ENCODE data around the gene WDR7.

DNA sequence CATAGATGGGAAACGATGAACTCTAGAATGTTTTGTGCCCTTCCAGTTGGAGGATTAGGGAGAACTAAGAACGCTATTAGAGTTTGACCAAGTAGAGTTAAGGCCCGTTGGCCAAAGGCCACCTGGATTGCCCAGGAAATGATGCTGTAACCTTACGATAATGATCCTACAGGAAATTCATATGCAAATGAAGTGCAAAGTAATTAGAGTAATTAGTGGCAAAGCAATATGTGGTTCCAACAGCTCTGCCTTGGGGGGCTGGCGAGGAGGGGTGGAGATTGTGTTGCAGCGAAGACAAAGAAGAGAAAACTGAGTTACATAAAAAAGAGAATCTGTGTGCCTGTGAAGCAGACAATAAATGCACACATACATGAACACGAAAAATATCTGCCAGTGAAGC, 434.2 kb downstream of the WDR7 start:
- TF ChIP-seq RAD21 (IDR thresholded peaks at IDR 0.05; ENCODE audit: low read depth) (no peak), TCF12 (IDR thresholded peaks at IDR 0.05; ENCODE audit: low read depth) (no peak), TAF1 (IDR thresholded peaks at IDR 0.05; ENCODE audit: low read depth) (no peak), CEBPB (IDR thresholded peaks at IDR 0.05) (no peak), YY1 (IDR thresholded peaks at IDR 0.05; ENCODE audit: low read depth) (no peak), TEAD4 (IDR thresholded peaks at IDR 0.05) (no peak), EP300 (IDR thresholded peaks at IDR 0.05; ENCODE audit: borderline replicate concordance) (no peak), EGR1 (IDR thresholded peaks at IDR 0.05) (no peak), ZBTB7A (IDR thresholded peaks at IDR 0.05; ENCODE audit: low read depth) (no peak), NFIC (IDR thresholded peaks at IDR 0.05) (no peak), FOXM1 (IDR thresholded peaks at IDR 0.05; ENCODE audit: borderline replicate concordance, low read depth) (no peak)
- TF ChIP-seq, protein P1, sequence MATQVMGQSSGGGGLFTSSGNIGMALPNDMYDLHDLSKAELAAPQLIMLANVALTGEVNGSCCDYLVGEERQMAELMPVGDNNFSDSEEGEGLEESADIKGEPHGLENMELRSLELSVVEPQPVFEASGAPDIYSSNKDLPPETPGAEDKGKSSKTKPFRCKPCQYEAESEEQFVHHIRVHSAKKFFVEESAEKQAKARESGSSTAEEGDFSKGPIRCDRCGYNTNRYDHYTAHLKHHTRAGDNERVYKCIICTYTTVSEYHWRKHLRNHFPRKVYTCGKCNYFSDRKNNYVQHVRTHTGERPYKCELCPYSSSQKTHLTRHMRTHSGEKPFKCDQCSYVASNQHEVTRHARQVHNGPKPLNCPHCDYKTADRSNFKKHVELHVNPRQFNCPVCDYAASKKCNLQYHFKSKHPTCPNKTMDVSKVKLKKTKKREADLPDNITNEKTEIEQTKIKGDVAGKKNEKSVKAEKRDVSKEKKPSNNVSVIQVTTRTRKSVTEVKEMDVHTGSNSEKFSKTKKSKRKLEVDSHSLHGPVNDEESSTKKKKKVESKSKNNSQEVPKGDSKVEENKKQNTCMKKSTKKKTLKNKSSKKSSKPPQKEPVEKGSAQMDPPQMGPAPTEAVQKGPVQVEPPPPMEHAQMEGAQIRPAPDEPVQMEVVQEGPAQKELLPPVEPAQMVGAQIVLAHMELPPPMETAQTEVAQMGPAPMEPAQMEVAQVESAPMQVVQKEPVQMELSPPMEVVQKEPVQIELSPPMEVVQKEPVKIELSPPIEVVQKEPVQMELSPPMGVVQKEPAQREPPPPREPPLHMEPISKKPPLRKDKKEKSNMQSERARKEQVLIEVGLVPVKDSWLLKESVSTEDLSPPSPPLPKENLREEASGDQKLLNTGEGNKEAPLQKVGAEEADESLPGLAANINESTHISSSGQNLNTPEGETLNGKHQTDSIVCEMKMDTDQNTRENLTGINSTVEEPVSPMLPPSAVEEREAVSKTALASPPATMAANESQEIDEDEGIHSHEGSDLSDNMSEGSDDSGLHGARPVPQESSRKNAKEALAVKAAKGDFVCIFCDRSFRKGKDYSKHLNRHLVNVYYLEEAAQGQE (IDR thresholded peaks at IDR 0.05; ENCODE audit: low read depth), result no peak
- TF ChIP-seq, protein P2, sequence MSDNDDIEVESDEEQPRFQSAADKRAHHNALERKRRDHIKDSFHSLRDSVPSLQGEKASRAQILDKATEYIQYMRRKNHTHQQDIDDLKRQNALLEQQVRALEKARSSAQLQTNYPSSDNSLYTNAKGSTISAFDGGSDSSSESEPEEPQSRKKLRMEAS (IDR thresholded peaks at IDR 0.05), result no peak
